ENCODE measurements around the gene MACROH2A1.
A peak's percentile ranks its signal among the peaks of the same experiment; 100 is the strongest.

MACROH2A1 gene

GRCh38 chr5:135435467-135436330 lies 36.7 kb upstream of the MACROH2A1 start:
- DNase-seq (ENCODE audit: low read depth) = no peak

GRCh38 chr5:135434591-135435466 lies 35.8 kb upstream of the MACROH2A1 start:
- no peak for DNase-seq (ENCODE audit: low read depth)

- no peak for DNase-seq (ENCODE audit: low read depth)
Measured at GRCh38 chr5:135433681-135434426, 34.8 kb upstream of the MACROH2A1 start.

GRCh38 chr5:135432113-135432512 lies 33.1 kb upstream of the MACROH2A1 start:
- DNase-seq (ENCODE audit: low read depth) = no peak

GRCh38 chr5:135430135-135430437 lies 31.1 kb upstream of the MACROH2A1 start:
- no peak for DNase-seq (ENCODE audit: low read depth)

GRCh38 chr5:135429301-135430134 lies 30.5 kb upstream of the MACROH2A1 start:
- DNase-seq (ENCODE audit: low read depth) = no peak

- DNase-seq (ENCODE audit: low read depth) = no peak
Measured at GRCh38 chr5:135428586-135428985, 29.6 kb upstream of the MACROH2A1 start.

- peak; percentile 9 for DNase-seq (ENCODE audit: low read depth)
Measured at GRCh38 chr5:135426102-135427082, 27.4 kb upstream of the MACROH2A1 start.

- no peak for DNase-seq (ENCODE audit: low read depth)
Measured at GRCh38 chr5:135425641-135426040, 26.6 kb upstream of the MACROH2A1 start.

GRCh38 chr5:135423846-135424168 lies 24.8 kb upstream of the MACROH2A1 start:
- DNase-seq (ENCODE audit: low read depth) = no peak

- DNase-seq (ENCODE audit: low read depth) = no peak
Measured at GRCh38 chr5:135423146-135423845, 24.3 kb upstream of the MACROH2A1 start.

GRCh38 chr5:135422419-135422818 lies 23.4 kb upstream of the MACROH2A1 start:
- no peak for DNase-seq (ENCODE audit: low read depth)

- DNase-seq (ENCODE audit: low read depth) = no peak
Measured at GRCh38 chr5:135417083-135417482, 18.1 kb upstream of the MACROH2A1 start.

- no peak for DNase-seq (ENCODE audit: low read depth)
Measured at GRCh38 chr5:135405082-135405481, 6.1 kb upstream of the MACROH2A1 start.

GRCh38 chr5:135402031-135402430 lies 3.0 kb upstream of the MACROH2A1 start:
- DNase-seq (ENCODE audit: low read depth) = no peak

- DNase-seq (ENCODE audit: low read depth) = no peak
Measured at GRCh38 chr5:135400866-135401265, 1.8 kb upstream of the MACROH2A1 start.

- no peak for DNase-seq (ENCODE audit: low read depth)
Measured at GRCh38 chr5:135399794-135400542, 937 bp upstream of the MACROH2A1 start.

GRCh38 chr5:135398160-135398854 lies 724 bp downstream of the MACROH2A1 start:
- DNase-seq (ENCODE audit: low read depth) = no peak

All from activated gamma-delta T cell treated with anti-CD3 and anti-CD28 coated beads, Interleukin-2, amount 50 U/mL, for 16 hours (primary cell).